Left ventricle myocardium inferior (tissue), 1 donor: Measurements from ENCODE around the gene ETNK2. TPM values are rescaled to one million over a fixed set of nuclear protein-coding genes. Genes with fewer than 3 reads are reported as not detected.
"Not testable (repeated sequence)": the region's sequence is repeated elsewhere in the genome, so short reads cannot be mapped to it uniquely, and the experiment has no call there.

Experiments used
- DNase-seq: peaks from one replicate; pipeline ENCODE4 v3.0.0-alpha.2; 2020
- H3K27ac ChIP-seq: fragments of 200-600 bp; replicated peaks from 2 replicates; pipeline ENCODE4 v1.8.0; 2021
- H3K27me3 ChIP-seq: fragments of 200-600 bp; 2 replicates; pipeline ENCODE4 v1.8.0; 2021; ENCODE audit warnings: low read depth
- H3K36me3 ChIP-seq: fragments of 200-600 bp; 2 replicates; pipeline ENCODE4 v1.8.0; 2021
- H3K4me1 ChIP-seq: fragments of 200-600 bp; 2 replicates; pipeline ENCODE4 v1.8.0; 2021
- H3K4me3 ChIP-seq: fragments of 200-600 bp; 2 replicates; pipeline ENCODE4 v1.8.0; 2021; ENCODE audit warnings: mild to moderate bottlenecking, moderate library complexity
- H3K9me3 ChIP-seq: fragments of 200-600 bp; replicated peaks from 2 replicates; pipeline ENCODE4 v1.8.0; 2021
- intact Hi-C: fragments of 100-400 bp; cut with micrococcal nuclease; formaldehyde crosslinking; loops from one replicate; pipeline ENCODE4 v1.11.0; 2022
- total RNA-seq: library from RNA; stranded (reverse); fragmentation: NEBNext Ultra II Directional; extraction: Animal tissue kit (Norgen Biotek cat#: 25700); gene quantifications from one replicate; pipeline ENCODE4 v1.2.1, GENCODE V29; 2021
- TF ChIP-seq, protein P1 (sequence below): fragments of 200-600 bp; IDR thresholded peaks from 2 replicates; pipeline ENCODE4 v1.8.0; 2021; ENCODE audit warnings: antibody characterized with exemption, mild to moderate bottlenecking, borderline replicate concordance
- donor health status: DM: no; HTN: yes; CAD: no; lungs with severe emphysema.

Gene ETNK2
- total RNA-seq, 1 donor from 2014 or later: 4.4 TPM

GRCh38 chr1:204093421-204093717 is 58.5 kb downstream of the ETNK2 start:
- Histone ChIP-seq H3K27ac (peak overlapping the region; percentile 86), H3K9me3 (no peaks in the 10 kb centered on the region), H3K4me3 (no peak overlapping the region), H3K27me3 (no peaks in the 10 kb centered on the region), H3K4me1 (peaks cover 85% of the 10 kb centered on the region), H3K36me3 (no peaks in the 10 kb centered on the region)
- TF ChIP-seq, protein P1, sequence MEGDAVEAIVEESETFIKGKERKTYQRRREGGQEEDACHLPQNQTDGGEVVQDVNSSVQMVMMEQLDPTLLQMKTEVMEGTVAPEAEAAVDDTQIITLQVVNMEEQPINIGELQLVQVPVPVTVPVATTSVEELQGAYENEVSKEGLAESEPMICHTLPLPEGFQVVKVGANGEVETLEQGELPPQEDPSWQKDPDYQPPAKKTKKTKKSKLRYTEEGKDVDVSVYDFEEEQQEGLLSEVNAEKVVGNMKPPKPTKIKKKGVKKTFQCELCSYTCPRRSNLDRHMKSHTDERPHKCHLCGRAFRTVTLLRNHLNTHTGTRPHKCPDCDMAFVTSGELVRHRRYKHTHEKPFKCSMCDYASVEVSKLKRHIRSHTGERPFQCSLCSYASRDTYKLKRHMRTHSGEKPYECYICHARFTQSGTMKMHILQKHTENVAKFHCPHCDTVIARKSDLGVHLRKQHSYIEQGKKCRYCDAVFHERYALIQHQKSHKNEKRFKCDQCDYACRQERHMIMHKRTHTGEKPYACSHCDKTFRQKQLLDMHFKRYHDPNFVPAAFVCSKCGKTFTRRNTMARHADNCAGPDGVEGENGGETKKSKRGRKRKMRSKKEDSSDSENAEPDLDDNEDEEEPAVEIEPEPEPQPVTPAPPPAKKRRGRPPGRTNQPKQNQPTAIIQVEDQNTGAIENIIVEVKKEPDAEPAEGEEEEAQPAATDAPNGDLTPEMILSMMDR: no peak
- DNase-seq: no peak
- intact Hi-C loops: no loop called here

GRCh38 chr1:204092632-204093420 is 59.0 kb downstream of the ETNK2 start:
- Histone ChIP-seq H3K4me3 (no peak overlapping the region), H3K9me3 (no peaks in the 10 kb centered on the region), H3K27ac (peak overlapping the region; percentile 86), H3K36me3 (no peaks in the 10 kb centered on the region), H3K4me1 (peaks cover 90% of the 10 kb centered on the region), H3K27me3 (no peaks in the 10 kb centered on the region)
- TF ChIP-seq, protein P1: no peak
- no peak for DNase-seq
- intact Hi-C loops: no loop called here

DNA sequence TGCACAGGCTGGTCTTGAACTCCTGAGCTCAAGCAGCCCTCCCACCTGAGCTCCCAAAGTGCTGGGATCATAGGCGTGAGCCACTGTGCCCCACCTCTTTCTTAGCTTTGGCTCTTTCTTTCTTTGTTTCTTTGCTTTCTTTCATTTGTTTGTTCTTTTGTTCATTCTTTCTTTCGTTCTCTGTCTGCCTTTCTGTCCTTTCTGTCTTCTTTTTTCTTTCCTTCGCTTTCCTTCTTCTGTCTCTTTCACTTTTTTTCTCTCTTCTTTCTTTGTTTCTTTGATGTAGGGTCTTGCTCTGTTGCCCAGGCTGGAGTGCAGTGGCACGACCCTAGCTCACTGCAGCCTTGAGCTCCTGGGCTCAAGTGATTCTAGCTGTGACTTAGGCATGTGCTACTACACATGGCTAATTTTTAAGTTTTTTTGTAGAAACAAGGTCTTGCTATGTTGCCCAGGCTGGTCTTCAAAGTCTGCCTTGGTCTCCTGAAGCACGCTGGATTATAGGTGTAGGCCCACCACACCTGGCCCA is 60.0 kb downstream of the ETNK2 start:
- H3K4me3 ChIP-seq: no peak overlapping the region
- H3K27ac ChIP-seq: peak overlapping the region; percentile 86
- TF ChIP-seq, protein P1: no peak
- H3K27me3 ChIP-seq: no peaks in the 10 kb centered on the region
- H3K4me1 ChIP-seq: peaks cover 97% of the 10 kb centered on the region
- no peaks in the 10 kb centered on the region for H3K9me3 ChIP-seq
- no peaks in the 10 kb centered on the region for H3K36me3 ChIP-seq
- intact Hi-C loops: no loop called here
- no peak for DNase-seq

DNA sequence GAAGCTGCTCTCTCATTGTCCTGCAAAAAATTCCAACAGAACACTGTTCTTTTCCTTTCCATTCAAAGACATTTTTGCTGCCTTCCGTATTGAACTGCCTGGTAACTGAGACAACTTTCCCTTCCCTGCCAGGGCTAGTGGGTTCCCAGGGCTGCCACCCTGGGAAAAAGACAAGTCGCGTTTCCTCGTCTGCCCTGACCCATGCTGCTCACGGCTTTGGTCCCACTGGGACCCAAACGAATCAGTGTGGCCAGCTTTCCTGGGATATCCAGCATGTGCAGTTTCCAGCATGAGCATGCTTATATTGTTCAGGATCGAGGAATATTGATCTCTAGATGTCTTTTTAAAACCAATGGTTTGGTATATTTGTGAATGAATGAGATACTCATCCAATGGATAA is 60.8 kb downstream of the ETNK2 start:
- no peak for DNase-seq
- Histone ChIP-seq H3K27me3 (no peaks in the 10 kb centered on the region), H3K27ac (peak overlapping the region; percentile 86), H3K4me1 (peaks cover 99% of the 10 kb centered on the region), H3K36me3 (no peaks in the 10 kb centered on the region), H3K9me3 (no peaks in the 10 kb centered on the region), H3K4me3 (no peak overlapping the region)
- intact Hi-C loops: no loop called here
- TF ChIP-seq, protein P1: no peak

DNA sequence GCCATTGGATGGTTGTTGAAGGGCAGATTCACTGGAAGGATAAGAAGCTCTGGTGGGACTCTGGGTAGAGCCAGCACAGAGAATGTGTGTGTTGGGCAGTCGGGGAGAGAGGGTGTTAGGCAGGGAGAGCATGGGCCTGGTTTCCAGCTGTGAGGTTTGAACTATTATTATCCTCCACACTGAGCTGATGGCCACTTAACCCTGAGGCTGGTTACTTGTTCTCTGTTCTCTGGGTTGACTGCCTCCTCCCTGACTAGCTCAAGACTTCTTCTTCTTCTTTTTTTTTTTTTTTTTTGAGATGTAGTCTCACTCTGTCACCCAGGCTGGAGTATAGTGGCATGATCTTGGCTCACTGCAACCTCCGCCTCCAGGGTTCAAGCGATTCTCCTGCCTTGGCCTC is 61.7 kb downstream of the ETNK2 start:
- H3K4me3 ChIP-seq, intact Hi-C loops, H3K9me3 ChIP-seq, H3K27me3 ChIP-seq, DNase-seq, H3K36me3 ChIP-seq: not testable (repeated sequence)
- peaks cover 99% of the 10 kb centered on the region for H3K4me1 ChIP-seq
- H3K27ac ChIP-seq: peak overlapping the region; percentile 86

DNA sequence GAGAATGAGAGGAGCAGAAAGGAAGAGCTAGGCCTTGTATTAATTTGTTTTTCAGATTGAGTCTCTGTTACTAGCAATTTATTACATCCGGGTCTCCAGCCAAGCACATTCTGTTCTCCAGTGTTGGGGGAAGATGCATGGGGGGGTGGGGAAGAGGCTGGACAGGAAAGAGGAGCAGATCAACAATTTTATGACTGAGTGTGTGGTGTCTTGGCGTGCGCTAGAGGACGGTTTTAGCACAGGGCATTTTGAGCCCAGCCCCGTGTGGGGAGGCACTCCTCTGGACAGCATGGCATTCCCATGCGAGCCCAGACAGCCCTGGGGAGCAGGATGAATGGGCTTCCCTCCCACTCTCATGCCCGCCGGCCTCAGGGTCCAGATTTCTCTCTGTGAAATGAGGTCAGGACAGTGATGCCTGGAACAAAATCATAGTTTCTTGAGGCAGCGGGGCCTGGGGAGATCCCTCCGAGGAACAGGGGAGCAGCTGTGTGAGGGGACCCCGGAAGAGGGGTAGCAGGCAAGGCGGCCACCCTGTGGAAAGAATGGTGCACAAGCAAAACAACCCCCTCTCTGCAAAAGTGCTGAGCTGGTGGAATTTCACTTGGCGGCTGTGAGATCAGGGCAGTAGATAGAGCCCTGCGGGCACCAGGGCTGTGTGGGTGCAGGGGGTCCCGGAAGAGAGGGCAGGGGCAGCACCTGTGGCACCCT is 62.6 kb downstream of the ETNK2 start:
- Histone ChIP-seq H3K36me3 (no peaks in the 10 kb centered on the region), H3K4me1 (peaks cover 99% of the 10 kb centered on the region), H3K4me3 (peak overlapping the region; percentile 30), H3K9me3 (no peaks in the 10 kb centered on the region), H3K27me3 (no peaks in the 10 kb centered on the region), H3K27ac (peak overlapping the region; percentile 86)
- TF ChIP-seq, protein P1: no peak
- intact Hi-C loops: no loop called here
- DNase-seq: no peak
